ENCODE data around the gene SPAG6. TPM values are rescaled to one million over a fixed set of nuclear protein-coding genes. Genes with fewer than 3 reads are reported as not detected.

The SPAG6 gene
- total and polyA plus RNA-seq, 12 donors = 0.01 TPM; not detected in 11

DNA sequence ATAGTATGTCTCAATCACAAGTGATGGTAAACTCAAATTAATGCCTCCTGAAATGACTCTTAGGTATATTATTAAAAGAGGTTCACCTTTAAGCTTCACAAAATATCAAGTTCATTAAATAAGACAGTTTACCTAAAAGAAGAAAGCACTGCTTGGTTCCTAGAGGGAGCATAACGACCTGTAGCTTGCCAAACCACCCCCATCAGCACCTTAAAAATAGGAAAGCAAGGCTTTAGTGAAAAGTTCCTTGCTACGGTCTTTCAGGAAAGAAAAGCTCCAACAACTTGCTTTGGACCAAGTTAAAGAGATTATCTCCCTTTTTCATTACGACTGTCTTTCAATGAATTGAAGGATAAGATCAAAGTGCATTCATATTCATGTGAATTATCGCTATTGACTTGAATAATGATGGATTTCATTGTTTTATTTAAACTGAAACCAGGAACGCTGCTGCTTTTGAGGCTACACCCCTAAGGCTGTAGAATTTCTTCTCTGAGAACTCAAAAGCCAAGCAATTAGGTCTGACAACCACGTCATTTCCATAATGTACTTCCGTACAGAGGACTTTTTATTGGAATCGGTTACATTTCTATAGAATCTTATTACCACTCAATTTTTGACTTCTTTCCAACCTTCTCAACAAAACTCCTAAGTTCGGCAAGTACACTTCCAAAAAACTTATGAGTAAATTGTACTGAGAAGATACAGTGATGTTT, 7.0 kb upstream of the SPAG6 start:
- Histone ChIP-seq H3K27ac (no peak overlapping the region), H3K4me1 (peaks cover 0 to 56% (median 39%) of the 10 kb centered on the region in 9 donors)

DNA sequence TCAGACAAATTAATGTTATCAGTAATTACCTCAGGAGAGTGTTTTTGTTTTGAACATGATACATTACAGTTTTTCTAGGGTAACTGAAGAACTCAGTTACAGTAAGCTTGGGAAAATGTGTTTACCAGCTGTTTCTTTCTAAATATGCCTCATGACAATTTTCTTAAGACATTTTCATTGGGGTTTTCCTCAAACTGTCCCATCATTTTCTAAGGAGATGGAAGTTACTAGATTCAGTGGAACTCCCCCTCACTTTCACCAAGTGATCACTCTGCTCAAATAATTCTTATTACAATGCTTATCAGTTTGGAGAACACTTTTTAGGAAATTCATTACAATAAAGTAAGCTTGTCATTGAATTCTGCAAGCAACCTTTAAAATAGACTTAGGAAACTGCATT, 6.4 kb upstream of the SPAG6 start:
- no peak for ATAC-seq

More for the DNA sequence above, 7.0 kb upstream of the SPAG6 start:
- DNase-seq = no peak
- Histone ChIP-seq H3K9me3 (no peaks in the 10 kb centered on the region), H3K36me3 (no peaks in the 10 kb centered on the region), H3K4me3 (no peak overlapping the region), H3K27me3 (peaks cover 18 to 94% (median 85%) of the 10 kb centered on the region in 7 donors)
- TF ChIP-seq, protein P1, sequence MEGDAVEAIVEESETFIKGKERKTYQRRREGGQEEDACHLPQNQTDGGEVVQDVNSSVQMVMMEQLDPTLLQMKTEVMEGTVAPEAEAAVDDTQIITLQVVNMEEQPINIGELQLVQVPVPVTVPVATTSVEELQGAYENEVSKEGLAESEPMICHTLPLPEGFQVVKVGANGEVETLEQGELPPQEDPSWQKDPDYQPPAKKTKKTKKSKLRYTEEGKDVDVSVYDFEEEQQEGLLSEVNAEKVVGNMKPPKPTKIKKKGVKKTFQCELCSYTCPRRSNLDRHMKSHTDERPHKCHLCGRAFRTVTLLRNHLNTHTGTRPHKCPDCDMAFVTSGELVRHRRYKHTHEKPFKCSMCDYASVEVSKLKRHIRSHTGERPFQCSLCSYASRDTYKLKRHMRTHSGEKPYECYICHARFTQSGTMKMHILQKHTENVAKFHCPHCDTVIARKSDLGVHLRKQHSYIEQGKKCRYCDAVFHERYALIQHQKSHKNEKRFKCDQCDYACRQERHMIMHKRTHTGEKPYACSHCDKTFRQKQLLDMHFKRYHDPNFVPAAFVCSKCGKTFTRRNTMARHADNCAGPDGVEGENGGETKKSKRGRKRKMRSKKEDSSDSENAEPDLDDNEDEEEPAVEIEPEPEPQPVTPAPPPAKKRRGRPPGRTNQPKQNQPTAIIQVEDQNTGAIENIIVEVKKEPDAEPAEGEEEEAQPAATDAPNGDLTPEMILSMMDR (IDR thresholded peaks at IDR 0.05) = no peak
- intact Hi-C loops (cut with DNase I) = no loop called here
- no peak for ATAC-seq
- 13 to 18% methylated on average over 9 of the region's 9 CpGs for WGBS, 2 donors

DNA sequence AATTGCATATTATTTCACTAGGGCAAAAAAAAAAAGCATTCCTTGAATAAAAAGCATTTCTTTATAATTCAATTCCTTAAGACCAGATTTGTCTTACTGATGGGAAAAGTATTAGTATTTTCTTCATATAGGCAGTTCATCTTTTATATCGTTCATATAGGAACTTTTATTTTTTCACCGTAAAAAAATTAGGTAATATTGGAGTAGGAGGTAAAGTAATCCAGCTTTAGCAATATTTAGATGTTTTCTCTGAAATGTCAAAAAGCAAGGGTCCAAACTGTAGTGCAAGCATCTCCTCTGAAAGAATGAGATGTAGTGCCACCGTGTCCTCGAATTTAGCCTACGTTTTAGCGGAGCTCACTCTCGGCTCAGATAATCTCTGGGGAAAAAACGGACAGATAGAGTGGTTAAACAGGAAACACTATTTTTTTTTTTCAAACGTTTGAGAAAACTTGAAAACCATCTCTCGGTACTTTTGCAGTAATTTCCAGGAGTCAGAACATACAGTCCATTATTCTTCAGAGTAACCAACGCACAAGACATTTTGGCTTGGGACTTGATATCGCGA, 5.5 kb upstream of the SPAG6 start:
- no peak for ATAC-seq
- H3K27me3 ChIP-seq = peaks cover 18 to 94% (median 87%) of the 10 kb centered on the region in 7 donors
- TF ChIP-seq, protein P1 (IDR thresholded peaks at IDR 0.05) = no peak

More for the DNA sequence above, 6.4 kb upstream of the SPAG6 start:
- TF ChIP-seq, protein P1 (IDR thresholded peaks at IDR 0.05) = no peak
- H3K4me3 ChIP-seq = no peak overlapping the region
- DNase-seq = no peak
- intact Hi-C loops (cut with DNase I) = no loop called here
- H3K9me3 ChIP-seq = no peaks in the 10 kb centered on the region
- H3K27me3 ChIP-seq = peaks cover 18 to 94% (median 87%) of the 10 kb centered on the region in 7 donors
- peaks cover 0 to 50% (median 39%) of the 10 kb centered on the region in 9 donors for H3K4me1 ChIP-seq
- no peaks in the 10 kb centered on the region for H3K36me3 ChIP-seq
- no peak overlapping the region for H3K27ac ChIP-seq

DNA sequence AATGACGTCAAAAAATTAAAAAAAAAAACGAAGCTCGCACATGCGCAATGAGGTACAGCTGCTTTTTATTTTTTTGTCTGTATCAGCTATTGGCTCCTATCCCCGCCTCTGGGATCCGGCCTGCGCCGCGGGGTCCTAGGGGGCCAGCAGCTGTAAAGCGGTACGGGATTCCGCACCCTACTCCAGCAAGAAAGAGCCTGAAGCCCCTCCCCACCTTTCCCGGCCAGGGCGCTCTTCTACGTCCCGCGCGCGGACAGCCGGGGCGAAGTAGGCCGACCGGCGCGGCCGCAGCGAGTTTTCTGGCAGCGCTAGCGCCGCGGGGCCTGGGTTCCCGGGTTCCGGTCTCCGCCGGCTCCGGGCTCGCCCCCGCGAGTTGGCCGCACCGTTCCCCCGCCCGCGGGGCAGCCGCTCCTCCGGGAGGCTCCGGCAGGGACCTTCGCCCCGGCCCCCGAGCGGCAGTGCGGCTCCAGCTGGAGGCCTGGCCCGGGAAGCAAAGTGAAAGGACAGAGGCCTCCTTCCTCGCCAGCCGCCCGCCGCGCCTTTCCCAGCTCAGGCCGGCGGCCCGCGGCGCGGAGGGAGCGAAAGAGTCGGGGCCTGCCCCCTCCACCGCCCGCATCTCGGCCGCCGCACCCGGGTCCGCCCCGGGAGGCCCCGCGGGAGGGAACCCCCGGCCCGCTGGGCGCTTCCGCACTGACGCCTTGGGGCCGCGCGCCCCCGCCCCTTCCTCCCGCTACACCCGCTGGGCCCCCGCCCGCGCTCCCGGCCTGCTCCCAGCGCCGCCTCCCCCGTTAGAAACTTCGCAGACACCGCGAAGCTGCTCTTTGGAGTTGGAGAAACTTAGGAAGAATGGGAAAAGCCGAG, 4.7 kb upstream of the SPAG6 start:
- Histone ChIP-seq H3K27me3 (peaks cover 24 to 94% (median 87%) of the 10 kb centered on the region in 7 donors), H3K4me1 (peaks cover 0 to 41% (median 25%) of the 10 kb centered on the region in 9 donors), H3K4me3 (peak overlapping the region; percentile 70 to 90 (median 82)), H3K36me3 (no peaks in the 10 kb centered on the region), H3K9me3 (no peaks in the 10 kb centered on the region), H3K27ac (peak overlapping the region; percentile 81 to 97 (median 95))
- peak; percentile 84 to 92 (median 87) for ATAC-seq
- intact Hi-C loops (cut with DNase I) = loop anchor here in 6 of 10 donors (5.0 to 10.0 kb wide), 5 partner anchors 94 to 647 kb away; partner anchors contain the start of gene PIP4K2A (in 2 of the 6)
- 0 to 1% methylated on average over 89 to 98 of the region's 98 CpGs for WGBS, 2 donors
- TF ChIP-seq, protein P1 (IDR thresholded peaks at IDR 0.05) = peak in 1 of 9 donors; percentile 5
- peak; percentile 66 to 72 for DNase-seq

More for the DNA sequence above, 5.5 kb upstream of the SPAG6 start:
- no peaks in the 10 kb centered on the region for H3K36me3 ChIP-seq
- H3K27ac ChIP-seq = peak overlapping the region in 8 of 10 donors; percentile 91 to 97 (median 96)
- peaks cover 0 to 41% (median 33%) of the 10 kb centered on the region in 9 donors for H3K4me1 ChIP-seq
- intact Hi-C loops (cut with DNase I) = loop anchor here in 6 of 10 donors (5.0 to 10.0 kb wide), 5 partner anchors 95 to 647 kb away; partner anchors contain the start of gene PIP4K2A (in 2 of the 6)
- peak overlapping the region; percentile 70 to 90 (median 82) for H3K4me3 ChIP-seq
- no peaks in the 10 kb centered on the region for H3K9me3 ChIP-seq
- 1% methylated on average over 13 of the region's 13 CpGs for WGBS, 2 donors
- DNase-seq = no peak
